Panc1 (cell line): Measurements from ENCODE around the gene SDC1. TPM values are rescaled to one million over a fixed set of nuclear protein-coding genes. Genes with fewer than 3 reads are reported as not detected.

Experiments
- ATAC-seq: fragments of 200-7000 bp; cut with Tn5 transposase; 2 replicates; pipeline ENCODE4 v1.9.1; 2020; ENCODE audit warnings: mild to moderate bottlenecking, moderate library complexity
- BruUV-seq: library from RNA; stranded (reverse); fragments of 400-500 nt; replicated peaks from 2 replicates; lab custom pipeline; 2021; lab: Mats Ljungman, UMichigan
- CTCF ChIA-PET: fragments of 300-600 bp; sonication (Branson Sonifier 250); formaldehyde crosslinking; loops from one replicate; lab custom pipeline; 2022; ENCODE audit warnings: antibody characterized with exemption; lab: Charles Lee
- POLR2A ChIA-PET: fragments of 300-600 bp; sonication (Branson Sonifier 250); formaldehyde crosslinking; loops from one replicate; lab custom pipeline; 2022; ENCODE audit warnings: antibody characterized with exemption; lab: Charles Lee
- DNase-seq: peaks from one replicate; pipeline ENCODE4 v3.0.0-alpha.2; 2010; ENCODE audit warnings: low read depth, low spot score
- H3K27ac ChIP-seq: 2 replicates; pipeline ENCODE4 v1.5.1; 2011; ENCODE audit warnings: mild to moderate bottlenecking, low read length, inconsistent platforms
- H3K27me3 ChIP-seq: fragments of 200-500 bp; sonication (Bioruptor generic); 2 replicates; pipeline ENCODE4 v1.6.0; 2014; ENCODE audit warnings: low read length, inconsistent platforms; ENCODE audit not compliant: control insufficient read depth, insufficient read depth
- H3K36me3 ChIP-seq: fragments of 200-500 bp; sonication (Bioruptor generic); 2 replicates; pipeline ENCODE4 v1.5.1; 2014; ENCODE audit warnings: inconsistent platforms, mild to moderate bottlenecking, low read length, moderate library complexity; ENCODE audit not compliant: control insufficient read depth, insufficient read depth
- H3K4me1 ChIP-seq: 2 replicates; pipeline ENCODE4 v1.5.1; 2011; ENCODE audit warnings: inconsistent platforms, mild to moderate bottlenecking, low read length, moderate library complexity; ENCODE audit not compliant: control insufficient read depth, insufficient read depth
- H3K4me3 ChIP-seq, 2 experiments: 2 replicates each; pipeline ENCODE4 v1.5.1; 2011 to 2012; ENCODE audit warnings: low read depth in 2 of 2, low read length in 2 of 2, mild to moderate bottlenecking in 2 of 2, inconsistent platforms in 1 of 2, moderate library complexity in 1 of 2
- H3K9me3 ChIP-seq: fragments of 200-500 bp; sonication (Bioruptor generic); 2 replicates; pipeline ENCODE4 v1.5.1; 2014; ENCODE audit warnings: low read depth, mild to moderate bottlenecking, inconsistent platforms, low read length, moderate library complexity; ENCODE audit not compliant: control insufficient read depth, insufficient read depth
- POLR2AphosphoS5 ChIP-seq: IDR thresholded peaks from 2 replicates; pipeline ENCODE4 v1.6.1; 2012; ENCODE audit warnings: mild to moderate bottlenecking, low read depth, low read length, moderate library complexity
- SIN3A ChIP-seq: IDR thresholded peaks from 2 replicates; pipeline ENCODE4 v1.6.1; 2012; ENCODE audit warnings: low read depth, mild to moderate bottlenecking, low read length, moderate library complexity, borderline replicate concordance; ENCODE audit not compliant: insufficient read depth
- TCF7L2 ChIP-seq: IDR thresholded peaks from 2 replicates; pipeline ENCODE4 v1.6.1; 2011; ENCODE audit warnings: mild to moderate bottlenecking, low read depth, low read length, inconsistent platforms
- in situ Hi-C: cut with HindIII; loops from 2 replicates; pipeline ENCODE4 v1.10.0; 2016; ENCODE audit warnings: low sequenced_read_pairs, low pct_unique_long_range_greater_than_20kb
- intact Hi-C: fragments of 100-400 bp; cut with micrococcal nuclease; formaldehyde crosslinking; loops from one replicate; pipeline ENCODE4 v1.10.0; 2022; ENCODE audit not compliant: unreplicated experiment
- total RNA-seq: library from RNA; stranded (reverse); gene quantifications from one replicate; pipeline ENCODE4 v1.2.1, GENCODE V29; 2021; ENCODE audit not compliant: unreplicated experiment
- TF ChIP-seq, protein P1 (sequence below): fragments of 450-650 bp; IDR thresholded peaks from 2 replicates; pipeline ENCODE4 v1.5.1; 2017; ENCODE audit warnings: mild to moderate bottlenecking
- TF ChIP-seq, protein P2 (sequence below), 2 experiments: IDR thresholded peaks; 2 replicates each; pipeline ENCODE4 v1.6.1; 2011 to 2012; ENCODE audit warnings: low read depth in 2 of 2, control low read depth in 1 of 2, low read length in 1 of 2, mild to moderate bottlenecking in 1 of 2, moderate library complexity in 1 of 2; ENCODE audit not compliant: insufficient read depth in 1 of 2

Gene SDC1
- total RNA-seq, 1 experiment from 2014 or later = 93.0 TPM

DNA sequence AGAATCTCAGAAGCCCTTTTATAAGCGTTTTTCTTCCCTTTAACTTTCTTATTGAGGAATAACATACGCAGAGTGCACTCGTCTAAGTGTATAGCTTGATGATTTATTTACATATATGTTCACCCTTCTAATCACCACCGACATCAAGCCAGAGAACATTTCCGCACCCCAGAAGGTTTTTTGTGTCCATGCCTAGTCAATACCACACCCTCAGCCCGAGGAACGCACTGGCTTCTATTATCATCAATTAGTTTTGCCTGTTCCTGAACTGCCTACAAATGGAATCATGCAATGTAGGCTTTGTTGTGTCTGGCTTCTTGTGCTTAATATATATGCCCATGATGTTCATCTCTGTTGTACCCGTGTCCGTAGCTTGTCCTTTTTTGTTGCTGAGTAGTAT, 27.7 kb downstream of the SDC1 start:
- intact Hi-C loops = no loop called here

DNA sequence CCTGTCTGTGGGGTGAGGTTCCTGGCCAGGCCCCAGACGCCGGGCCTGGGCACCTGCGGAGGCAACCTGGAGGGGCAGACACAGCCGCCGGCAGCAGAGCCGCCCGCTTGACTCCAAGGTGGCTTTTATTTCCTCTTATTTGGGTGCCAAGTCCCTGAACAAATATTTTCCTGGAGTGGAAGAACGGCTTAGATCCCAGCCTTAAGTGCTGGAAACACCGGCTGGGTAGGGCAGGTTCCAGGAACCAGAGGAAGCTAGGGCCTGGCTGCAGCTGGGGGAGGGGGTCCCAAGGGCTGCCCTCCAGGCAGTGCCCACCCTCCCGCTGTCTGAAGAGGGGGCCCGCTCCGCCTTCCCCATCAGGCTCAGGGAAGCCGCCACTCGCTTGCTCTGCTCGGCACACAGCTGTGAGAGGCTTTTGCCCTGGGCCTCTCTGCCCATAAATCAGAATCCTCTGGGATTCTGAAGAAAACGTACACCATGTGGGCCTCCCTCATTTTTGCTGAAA, 28.2 kb downstream of the SDC1 start:
- ATAC-seq (no peak), DNase-seq (no peak)
- H3K9me3 ChIP-seq = no peaks in the 10 kb centered on the region
- CTCF ChIA-PET = no interaction called here
- no peaks in the 10 kb centered on the region for H3K36me3 ChIP-seq
- in situ Hi-C loops = no loop called here
- no peak overlapping the region for H3K27ac ChIP-seq
- no TSS peak for BruUV-seq
- H3K4me1 ChIP-seq = no peaks in the 10 kb centered on the region
- POLR2A ChIA-PET = no interaction called here
- H3K4me3 ChIP-seq = no peak overlapping the region
- intact Hi-C loops = no loop called here
- H3K27me3 ChIP-seq = no peaks in the 10 kb centered on the region
- TF ChIP-seq, protein P1, sequence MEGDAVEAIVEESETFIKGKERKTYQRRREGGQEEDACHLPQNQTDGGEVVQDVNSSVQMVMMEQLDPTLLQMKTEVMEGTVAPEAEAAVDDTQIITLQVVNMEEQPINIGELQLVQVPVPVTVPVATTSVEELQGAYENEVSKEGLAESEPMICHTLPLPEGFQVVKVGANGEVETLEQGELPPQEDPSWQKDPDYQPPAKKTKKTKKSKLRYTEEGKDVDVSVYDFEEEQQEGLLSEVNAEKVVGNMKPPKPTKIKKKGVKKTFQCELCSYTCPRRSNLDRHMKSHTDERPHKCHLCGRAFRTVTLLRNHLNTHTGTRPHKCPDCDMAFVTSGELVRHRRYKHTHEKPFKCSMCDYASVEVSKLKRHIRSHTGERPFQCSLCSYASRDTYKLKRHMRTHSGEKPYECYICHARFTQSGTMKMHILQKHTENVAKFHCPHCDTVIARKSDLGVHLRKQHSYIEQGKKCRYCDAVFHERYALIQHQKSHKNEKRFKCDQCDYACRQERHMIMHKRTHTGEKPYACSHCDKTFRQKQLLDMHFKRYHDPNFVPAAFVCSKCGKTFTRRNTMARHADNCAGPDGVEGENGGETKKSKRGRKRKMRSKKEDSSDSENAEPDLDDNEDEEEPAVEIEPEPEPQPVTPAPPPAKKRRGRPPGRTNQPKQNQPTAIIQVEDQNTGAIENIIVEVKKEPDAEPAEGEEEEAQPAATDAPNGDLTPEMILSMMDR = no peak
- TF ChIP-seq TCF7L2 (no peak), SIN3A (no peak), POLR2AphosphoS5 (no peak)
- TF ChIP-seq, protein P2, sequence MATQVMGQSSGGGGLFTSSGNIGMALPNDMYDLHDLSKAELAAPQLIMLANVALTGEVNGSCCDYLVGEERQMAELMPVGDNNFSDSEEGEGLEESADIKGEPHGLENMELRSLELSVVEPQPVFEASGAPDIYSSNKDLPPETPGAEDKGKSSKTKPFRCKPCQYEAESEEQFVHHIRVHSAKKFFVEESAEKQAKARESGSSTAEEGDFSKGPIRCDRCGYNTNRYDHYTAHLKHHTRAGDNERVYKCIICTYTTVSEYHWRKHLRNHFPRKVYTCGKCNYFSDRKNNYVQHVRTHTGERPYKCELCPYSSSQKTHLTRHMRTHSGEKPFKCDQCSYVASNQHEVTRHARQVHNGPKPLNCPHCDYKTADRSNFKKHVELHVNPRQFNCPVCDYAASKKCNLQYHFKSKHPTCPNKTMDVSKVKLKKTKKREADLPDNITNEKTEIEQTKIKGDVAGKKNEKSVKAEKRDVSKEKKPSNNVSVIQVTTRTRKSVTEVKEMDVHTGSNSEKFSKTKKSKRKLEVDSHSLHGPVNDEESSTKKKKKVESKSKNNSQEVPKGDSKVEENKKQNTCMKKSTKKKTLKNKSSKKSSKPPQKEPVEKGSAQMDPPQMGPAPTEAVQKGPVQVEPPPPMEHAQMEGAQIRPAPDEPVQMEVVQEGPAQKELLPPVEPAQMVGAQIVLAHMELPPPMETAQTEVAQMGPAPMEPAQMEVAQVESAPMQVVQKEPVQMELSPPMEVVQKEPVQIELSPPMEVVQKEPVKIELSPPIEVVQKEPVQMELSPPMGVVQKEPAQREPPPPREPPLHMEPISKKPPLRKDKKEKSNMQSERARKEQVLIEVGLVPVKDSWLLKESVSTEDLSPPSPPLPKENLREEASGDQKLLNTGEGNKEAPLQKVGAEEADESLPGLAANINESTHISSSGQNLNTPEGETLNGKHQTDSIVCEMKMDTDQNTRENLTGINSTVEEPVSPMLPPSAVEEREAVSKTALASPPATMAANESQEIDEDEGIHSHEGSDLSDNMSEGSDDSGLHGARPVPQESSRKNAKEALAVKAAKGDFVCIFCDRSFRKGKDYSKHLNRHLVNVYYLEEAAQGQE (IDR thresholded peaks at IDR 0.05; ENCODE audit: insufficient read depth in 1 of 2, low read depth in 2 of 2, low read length in 1 of 2) = no peak

More for the DNA sequence above, 27.7 kb downstream of the SDC1 start:
- Histone ChIP-seq H3K27me3 (no peaks in the 10 kb centered on the region), H3K27ac (no peak overlapping the region), H3K9me3 (no peaks in the 10 kb centered on the region), H3K4me1 (no peaks in the 10 kb centered on the region), H3K36me3 (no peaks in the 10 kb centered on the region), H3K4me3 (no peak overlapping the region)
- in situ Hi-C loops = no loop called here
- BruUV-seq = no TSS peak
- TF ChIP-seq, protein P1 = no peak
- TF ChIP-seq TCF7L2 (no peak), POLR2AphosphoS5 (no peak)
- TF ChIP-seq, protein P2 (IDR thresholded peaks at IDR 0.05; ENCODE audit: insufficient read depth in 1 of 2, low read depth in 2 of 2, low read length in 1 of 2) = no peak
- POLR2A ChIA-PET = no interaction called here
- ATAC-seq (no peak), DNase-seq (no peak)
- CTCF ChIA-PET = interaction anchor here (0.5 kb wide), 1 partner anchor 28 kb away, joined by 4 read pairs; no protein-coding TSS in a partner anchor
